GM10266 (cell line): ENCODE results near the gene TMEM178B.
"Not testable (repeated sequence)": the region's sequence is repeated elsewhere in the genome, so short reads cannot be mapped to it uniquely, and the experiment has no call there.

Source experiments
- DNase-seq: peaks from one replicate; pipeline ENCODE4 v3.0.0; 2012; ENCODE audit errors: extremely low spot score
- TF ChIP-seq, protein P1 (sequence below): IDR thresholded peaks from 2 replicates; pipeline ENCODE4 v1.5.1; 2012; ENCODE audit warnings: mild to moderate bottlenecking, low read depth; ENCODE audit not compliant: control insufficient read depth, insufficient read depth; ENCODE audit errors: missing control alignments

The TMEM178B gene

GRCh38 chr7:141393056-141393455 is 319.2 kb downstream of the TMEM178B start:
- TF ChIP-seq, protein P1, sequence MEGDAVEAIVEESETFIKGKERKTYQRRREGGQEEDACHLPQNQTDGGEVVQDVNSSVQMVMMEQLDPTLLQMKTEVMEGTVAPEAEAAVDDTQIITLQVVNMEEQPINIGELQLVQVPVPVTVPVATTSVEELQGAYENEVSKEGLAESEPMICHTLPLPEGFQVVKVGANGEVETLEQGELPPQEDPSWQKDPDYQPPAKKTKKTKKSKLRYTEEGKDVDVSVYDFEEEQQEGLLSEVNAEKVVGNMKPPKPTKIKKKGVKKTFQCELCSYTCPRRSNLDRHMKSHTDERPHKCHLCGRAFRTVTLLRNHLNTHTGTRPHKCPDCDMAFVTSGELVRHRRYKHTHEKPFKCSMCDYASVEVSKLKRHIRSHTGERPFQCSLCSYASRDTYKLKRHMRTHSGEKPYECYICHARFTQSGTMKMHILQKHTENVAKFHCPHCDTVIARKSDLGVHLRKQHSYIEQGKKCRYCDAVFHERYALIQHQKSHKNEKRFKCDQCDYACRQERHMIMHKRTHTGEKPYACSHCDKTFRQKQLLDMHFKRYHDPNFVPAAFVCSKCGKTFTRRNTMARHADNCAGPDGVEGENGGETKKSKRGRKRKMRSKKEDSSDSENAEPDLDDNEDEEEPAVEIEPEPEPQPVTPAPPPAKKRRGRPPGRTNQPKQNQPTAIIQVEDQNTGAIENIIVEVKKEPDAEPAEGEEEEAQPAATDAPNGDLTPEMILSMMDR = no peak
- no peak for DNase-seq

GRCh38 chr7:141397236-141398163 is 323.6 kb downstream of the TMEM178B start:
- no peak for DNase-seq
- TF ChIP-seq, protein P1 = no peak

DNA sequence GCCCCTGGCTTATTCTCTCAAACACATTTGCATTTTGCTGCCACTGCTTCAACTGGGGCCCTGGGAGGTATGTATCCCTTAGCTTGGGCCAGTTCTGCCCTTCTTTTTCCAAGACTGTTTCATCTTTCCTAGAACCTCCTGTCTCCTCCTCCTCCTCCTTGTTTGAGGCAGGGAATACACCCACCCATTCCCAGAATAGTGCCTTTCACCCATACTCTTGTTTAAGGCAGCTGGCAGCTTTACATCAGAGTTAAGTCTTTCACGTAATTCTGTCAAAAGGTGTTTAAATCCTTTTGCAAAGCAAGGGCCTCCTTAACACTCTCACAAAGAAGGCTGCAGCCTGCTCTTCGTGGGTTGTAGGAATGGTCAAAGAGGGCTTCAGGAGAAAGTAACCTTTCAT is 326.5 kb downstream of the TMEM178B start:
- DNase-seq = no peak
- TF ChIP-seq, protein P1 = no peak

GRCh38 chr7:141402277-141402996 is 328.6 kb downstream of the TMEM178B start:
- TF ChIP-seq, protein P1 = no peak
- DNase-seq = no peak

DNA sequence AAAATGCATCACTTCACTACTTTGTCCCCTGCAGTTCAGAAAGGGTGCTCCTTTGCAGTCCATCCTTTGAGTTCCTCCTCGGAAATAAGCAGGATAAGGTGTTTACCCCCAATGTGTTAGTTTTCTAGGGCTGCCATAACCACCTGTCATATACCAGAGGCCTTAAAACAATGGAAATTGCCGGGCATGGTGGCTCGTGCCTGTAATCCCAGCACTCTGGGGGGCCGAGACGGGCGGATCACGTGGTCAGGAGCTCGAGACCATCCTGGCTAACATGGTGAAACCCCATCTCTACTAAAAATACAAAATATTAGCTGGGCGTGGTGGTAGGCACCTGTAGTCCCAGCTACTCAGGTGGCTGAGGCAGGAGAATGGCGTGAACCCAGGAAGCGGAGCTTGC is 330.0 kb downstream of the TMEM178B start:
- not testable (repeated sequence) for DNase-seq

DNA sequence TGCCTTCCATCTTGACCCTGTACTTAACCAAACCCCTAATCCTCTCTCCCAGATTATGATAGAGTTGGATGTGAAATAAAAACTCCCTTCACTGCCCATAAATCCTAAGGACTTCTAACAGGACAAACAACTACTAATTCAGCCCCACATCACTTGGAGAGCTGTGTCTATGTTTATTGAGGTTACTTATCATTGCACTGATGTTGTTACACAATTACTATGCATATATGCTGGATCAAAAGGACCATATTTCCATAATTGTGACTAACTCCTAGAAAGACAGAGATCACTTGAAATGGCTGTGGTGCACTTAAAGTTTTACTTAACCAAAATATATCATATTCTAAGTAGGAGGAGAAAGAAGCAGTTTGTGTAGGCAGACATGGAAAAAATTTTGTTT is 332.5 kb downstream of the TMEM178B start:
- DNase-seq = no peak
- TF ChIP-seq, protein P1 = no peak

DNA sequence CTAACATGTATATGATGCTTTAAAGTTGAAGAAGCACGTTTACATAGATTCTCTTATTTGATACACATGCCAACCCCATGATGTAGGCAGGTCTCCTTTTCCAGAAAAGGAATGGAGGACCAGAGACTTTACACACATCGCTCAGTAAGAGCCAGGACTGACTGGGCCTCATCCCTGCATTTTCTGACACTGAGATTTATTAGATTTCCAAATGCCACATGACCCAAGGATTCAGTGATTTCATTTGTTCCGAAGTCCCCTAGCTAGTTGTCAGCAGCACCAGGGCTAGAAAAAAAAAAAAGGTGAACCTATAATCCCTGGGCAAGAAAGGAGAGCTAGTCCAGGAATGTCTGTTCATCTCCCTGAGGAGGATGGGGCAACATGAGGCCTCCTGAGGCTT is 334.0 kb downstream of the TMEM178B start:
- TF ChIP-seq, protein P1 = no peak
- no peak for DNase-seq
